Measurements from ENCODE around the gene PAXX. TPM values are rescaled to one million over a fixed set of nuclear protein-coding genes. Genes with fewer than 3 reads are reported as not detected.

The PAXX gene
- total RNA-seq, 1 experiment from 2014 or later = 113 TPM

GRCh38 chr9:137039611-137040366 lies 47.6 kb downstream of the PAXX start:
- Histone ChIP-seq H3K36me3 (ENCODE audit: low read depth, low read length) (no peaks in the 10 kb centered on the region), H3K79me2 (ENCODE audit: low read length) (peaks cover 17% of the 10 kb centered on the region), H3K9me2 (replicated peaks; ENCODE audit: low read length) (no peaks in the 10 kb centered on the region), H3K4me3 (ENCODE audit: low read length) (no peak overlapping the region), H3K4me1 (ENCODE audit: insufficient read depth, low read length) (peaks cover 13% of the 10 kb centered on the region), H2AFZ (ENCODE audit: low read length) (no peak overlapping the region), H3K27ac (ENCODE audit: low read length) (no peak overlapping the region), H4K20me1 (ENCODE audit: low read length) (peaks cover 7% of the 10 kb centered on the region; the same call in 1 of the 2 replicates), H3K4me2 (ENCODE audit: low read length) (no peak overlapping the region), H3F3A (ENCODE audit: low read length, unreplicated experiment) (no peaks in the 10 kb centered on the region), H3K27me3 (ENCODE audit: low read length) (no peaks in the 10 kb centered on the region), H3K9me3 (ENCODE audit: low read length) (no peaks in the 10 kb centered on the region), H3K9ac (ENCODE audit: low read length) (no peak overlapping the region)
- intact Hi-C loops (cut with micrococcal nuclease) = loop anchor here (5.0 kb wide), 1 partner anchor 252 kb away; no protein-coding TSS in a partner anchor
- no peak for DNase-seq
- CTCF ChIA-PET = no interaction called here
- TF ChIP-seq EZH2phosphoT487 (IDR thresholded peaks at IDR 0.05; ENCODE audit: borderline replicate concordance, low read length) = no peak
- no peak for TF ChIP-seq EZH2 (IDR thresholded peaks at IDR 0.05; ENCODE audit: low read length, unreplicated experiment)
- TF ChIP-seq, protein P1, sequence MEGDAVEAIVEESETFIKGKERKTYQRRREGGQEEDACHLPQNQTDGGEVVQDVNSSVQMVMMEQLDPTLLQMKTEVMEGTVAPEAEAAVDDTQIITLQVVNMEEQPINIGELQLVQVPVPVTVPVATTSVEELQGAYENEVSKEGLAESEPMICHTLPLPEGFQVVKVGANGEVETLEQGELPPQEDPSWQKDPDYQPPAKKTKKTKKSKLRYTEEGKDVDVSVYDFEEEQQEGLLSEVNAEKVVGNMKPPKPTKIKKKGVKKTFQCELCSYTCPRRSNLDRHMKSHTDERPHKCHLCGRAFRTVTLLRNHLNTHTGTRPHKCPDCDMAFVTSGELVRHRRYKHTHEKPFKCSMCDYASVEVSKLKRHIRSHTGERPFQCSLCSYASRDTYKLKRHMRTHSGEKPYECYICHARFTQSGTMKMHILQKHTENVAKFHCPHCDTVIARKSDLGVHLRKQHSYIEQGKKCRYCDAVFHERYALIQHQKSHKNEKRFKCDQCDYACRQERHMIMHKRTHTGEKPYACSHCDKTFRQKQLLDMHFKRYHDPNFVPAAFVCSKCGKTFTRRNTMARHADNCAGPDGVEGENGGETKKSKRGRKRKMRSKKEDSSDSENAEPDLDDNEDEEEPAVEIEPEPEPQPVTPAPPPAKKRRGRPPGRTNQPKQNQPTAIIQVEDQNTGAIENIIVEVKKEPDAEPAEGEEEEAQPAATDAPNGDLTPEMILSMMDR (conservative IDR thresholded peaks at IDR 0.05; ENCODE audit: low read depth, low read length) = no peak
- no TSS peak for BruUV-seq (replicated peaks)
- no peak for ATAC-seq
- POLR2A ChIA-PET (ENCODE audit: unreplicated experiment) = no interaction called here

DNA sequence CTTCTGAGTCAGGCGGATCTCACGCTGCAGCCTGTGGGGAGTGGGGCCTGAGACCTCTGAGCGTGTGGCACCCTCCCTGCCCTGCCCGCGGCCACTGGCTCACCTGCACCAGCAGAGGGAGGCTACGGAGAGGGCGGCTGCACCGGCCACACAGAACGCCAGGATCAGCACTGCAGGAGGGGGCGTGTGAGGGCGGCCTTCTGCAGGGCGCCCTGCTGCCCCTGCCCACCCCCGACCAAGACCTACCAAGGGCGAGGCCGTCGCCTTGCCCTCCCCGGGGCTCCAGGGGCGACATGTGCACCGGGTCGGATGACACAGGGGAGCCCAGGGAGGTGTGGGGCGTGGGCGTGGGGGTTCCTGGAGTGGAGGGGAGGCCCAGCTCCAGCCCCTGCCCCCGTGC lies 48.3 kb downstream of the PAXX start:
- TF ChIP-seq EZH2phosphoT487 (IDR thresholded peaks at IDR 0.05; ENCODE audit: borderline replicate concordance, low read length) (no peak), EZH2 (IDR thresholded peaks at IDR 0.05; ENCODE audit: low read length, unreplicated experiment) (no peak)
- TF ChIP-seq, protein P1 (conservative IDR thresholded peaks at IDR 0.05; ENCODE audit: low read depth, low read length) = no peak
- ATAC-seq (no peak), DNase-seq (no peak)
- no peak overlapping the region for H3K4me2 ChIP-seq (ENCODE audit: low read length)
- no peak overlapping the region for H3K9ac ChIP-seq (ENCODE audit: low read length)
- CTCF ChIA-PET = no interaction called here
- no peak overlapping the region for H2AFZ ChIP-seq (ENCODE audit: low read length)
- H3K36me3 ChIP-seq (ENCODE audit: low read depth, low read length) = no peaks in the 10 kb centered on the region
- H4K20me1 ChIP-seq (ENCODE audit: low read length) = peaks cover 7% of the 10 kb centered on the region; the same call in 1 of the 2 replicates
- H3K79me2 ChIP-seq (ENCODE audit: low read length) = peaks cover 24% of the 10 kb centered on the region
- peaks cover 9% of the 10 kb centered on the region; the same call in 1 of the 2 replicates for H3K4me1 ChIP-seq (ENCODE audit: insufficient read depth, low read length)
- H3K9me3 ChIP-seq (ENCODE audit: low read length) = no peaks in the 10 kb centered on the region
- H3K27ac ChIP-seq (ENCODE audit: low read length) = no peak overlapping the region
- POLR2A ChIA-PET (ENCODE audit: unreplicated experiment) = no interaction called here
- intact Hi-C loops (cut with micrococcal nuclease) = no loop called here
- H3K9me2 ChIP-seq (replicated peaks; ENCODE audit: low read length) = no peaks in the 10 kb centered on the region
- no peaks in the 10 kb centered on the region for H3K27me3 ChIP-seq (ENCODE audit: low read length)
- H3K4me3 ChIP-seq (ENCODE audit: low read length) = no peak overlapping the region
- H3F3A ChIP-seq (ENCODE audit: low read length, unreplicated experiment) = no peaks in the 10 kb centered on the region
- no TSS peak for BruUV-seq (replicated peaks)

GRCh38 chr9:137041124-137041523 lies 48.9 kb downstream of the PAXX start:
- H3F3A ChIP-seq (ENCODE audit: low read length, unreplicated experiment) = no peaks in the 10 kb centered on the region
- no TSS peak for BruUV-seq (replicated peaks)
- H3K27ac ChIP-seq (ENCODE audit: low read length) = no peak overlapping the region
- intact Hi-C loops (cut with micrococcal nuclease) = no loop called here
- peaks cover 9% of the 10 kb centered on the region; the same call in 1 of the 2 replicates for H3K4me1 ChIP-seq (ENCODE audit: insufficient read depth, low read length)
- ATAC-seq (no peak), DNase-seq (no peak)
- H3K4me3 ChIP-seq (ENCODE audit: low read length) = no peak overlapping the region
- ChIA-PET CTCF (no interaction called here), POLR2A (ENCODE audit: unreplicated experiment) (no interaction called here)
- H3K27me3 ChIP-seq (ENCODE audit: low read length) = no peaks in the 10 kb centered on the region
- H4K20me1 ChIP-seq (ENCODE audit: low read length) = peaks cover 7% of the 10 kb centered on the region; the same call in 1 of the 2 replicates
- H3K9ac ChIP-seq (ENCODE audit: low read length) = no peak overlapping the region
- TF ChIP-seq EZH2 (IDR thresholded peaks at IDR 0.05; ENCODE audit: low read length, unreplicated experiment) = no peak
- TF ChIP-seq, protein P1 (conservative IDR thresholded peaks at IDR 0.05; ENCODE audit: low read depth, low read length) = no peak
- no peak for TF ChIP-seq EZH2phosphoT487 (IDR thresholded peaks at IDR 0.05; ENCODE audit: borderline replicate concordance, low read length)
- no peak overlapping the region for H3K4me2 ChIP-seq (ENCODE audit: low read length)
- H2AFZ ChIP-seq (ENCODE audit: low read length) = no peak overlapping the region
- peaks cover 24% of the 10 kb centered on the region for H3K79me2 ChIP-seq (ENCODE audit: low read length)
- no peaks in the 10 kb centered on the region for H3K36me3 ChIP-seq (ENCODE audit: low read depth, low read length)
- no peaks in the 10 kb centered on the region for H3K9me2 ChIP-seq (replicated peaks; ENCODE audit: low read length)
- no peaks in the 10 kb centered on the region for H3K9me3 ChIP-seq (ENCODE audit: low read length)
